Globus pallidus (tissue), 1 donor: ENCODE data around the gene SLIT1.

Experiments
- DNase-seq: peaks from one replicate; pipeline ENCODE4 v3.0.0-alpha.2; 2015; ENCODE audit warnings: low spot score

The SLIT1 gene

GRCh38 chr10:97139651-97140048 lies 46.1 kb downstream of the SLIT1 start:
- no peak for DNase-seq

- no peak for DNase-seq
These were observed 46.9 kb downstream of the SLIT1 start for GRCh38 chr10:97138846-97139245.

GRCh38 chr10:97138174-97138573 lies 47.6 kb downstream of the SLIT1 start:
- no peak for DNase-seq

- DNase-seq = no peak
These were observed 49.0 kb downstream of the SLIT1 start for GRCh38 chr10:97136756-97137155.

GRCh38 chr10:97135464-97135863 lies 50.3 kb downstream of the SLIT1 start:
- DNase-seq = no peak

GRCh38 chr10:97134983-97135382 lies 50.8 kb downstream of the SLIT1 start:
- DNase-seq = no peak

GRCh38 chr10:97134110-97134509 lies 51.6 kb downstream of the SLIT1 start:
- no peak for DNase-seq

GRCh38 chr10:97132273-97132672 lies 53.5 kb downstream of the SLIT1 start:
- DNase-seq = no peak

- DNase-seq = no peak
These were observed 54.1 kb downstream of the SLIT1 start for GRCh38 chr10:97131666-97132065.

GRCh38 chr10:97131181-97131628 lies 54.6 kb downstream of the SLIT1 start:
- no peak for DNase-seq

- no peak for DNase-seq
These were observed 56.1 kb downstream of the SLIT1 start for GRCh38 chr10:97129666-97130065.

GRCh38 chr10:97128516-97129154 lies 57.1 kb downstream of the SLIT1 start:
- peak; percentile 29 for DNase-seq

- DNase-seq = no peak
These were observed 57.7 kb downstream of the SLIT1 start for GRCh38 chr10:97128039-97128492.

- no peak for DNase-seq
These were observed 58.2 kb downstream of the SLIT1 start for GRCh38 chr10:97127509-97127908.

GRCh38 chr10:97124211-97124610 lies 61.5 kb downstream of the SLIT1 start:
- DNase-seq = no peak

- peak; percentile 42 for DNase-seq
These were observed 62.0 kb downstream of the SLIT1 start for GRCh38 chr10:97123765-97124164.

GRCh38 chr10:97121041-97121440 lies 64.7 kb downstream of the SLIT1 start:
- no peak for DNase-seq

- no peak for DNase-seq
These were observed 65.4 kb downstream of the SLIT1 start for GRCh38 chr10:97120370-97120769.

- no peak for DNase-seq
These were observed 66.6 kb downstream of the SLIT1 start for GRCh38 chr10:97119058-97119745.

GRCh38 chr10:97117372-97117771 lies 68.4 kb downstream of the SLIT1 start:
- DNase-seq = no peak

- no peak for DNase-seq
These were observed 69.1 kb downstream of the SLIT1 start for GRCh38 chr10:97116462-97117162.

- no peak for DNase-seq
These were observed 69.9 kb downstream of the SLIT1 start for GRCh38 chr10:97115846-97116245.

GRCh38 chr10:97111615-97112014 lies 74.1 kb downstream of the SLIT1 start:
- no peak for DNase-seq
